Chondrocyte (in vitro differentiated cells): ENCODE data around the gene SDF4. TPM values are rescaled to one million over a fixed set of nuclear protein-coding genes. Genes with fewer than 3 reads are reported as not detected.

Source experiments
- DNase-seq: peaks from one replicate; pipeline ENCODE4 v3.0.0; 2021; ENCODE audit warnings: mixed read lengths, low spot score
- H3K27ac Mint-ChIP-seq: one replicate; pipeline ENCODE4 v1.8.0; 2021; ENCODE audit warnings: mild to moderate bottlenecking, moderate library complexity, mixed read lengths; ENCODE audit not compliant: unreplicated experiment
- H3K27me3 Mint-ChIP-seq: 2 replicates; pipeline ENCODE4 v1.8.0; 2021; ENCODE audit warnings: low read depth, mixed read lengths
- H3K36me3 Mint-ChIP-seq: 2 replicates; pipeline ENCODE4 v1.8.0; 2021; ENCODE audit warnings: low read depth, mixed read lengths
- H3K4me1 Mint-ChIP-seq: 2 replicates; pipeline ENCODE4 v1.8.0; 2021; ENCODE audit warnings: low read depth, mild to moderate bottlenecking, mixed read lengths
- H3K4me3 Mint-ChIP-seq: one replicate; pipeline ENCODE4 v1.8.0; 2021; ENCODE audit warnings: mild to moderate bottlenecking, moderate library complexity, mixed read lengths; ENCODE audit not compliant: unreplicated experiment
- H3K9me3 Mint-ChIP-seq: 2 replicates; pipeline ENCODE4 v1.8.0; 2021; ENCODE audit warnings: low read depth, mixed read lengths
- CTCF ChIP-seq: fragments of 200-600 bp; sonication (generic); IDR thresholded peaks from 2 replicates; pipeline ENCODE4 v1.5.0; 2021; ENCODE audit warnings: antibody characterized with exemption, mild to moderate bottlenecking, moderate library complexity
- long read RNA-seq: library from polyadenylated mRNA; stranded (forward); transcript quantifications from one replicate; pipeline ENCODE4 v2.0.0, GENCODE V29; 2021
- total RNA-seq: library from RNA; stranded (reverse); gene quantifications from 3 replicates; pipeline ENCODE4 v1.2.1, GENCODE V29; 2021

SDF4 gene, protein sequence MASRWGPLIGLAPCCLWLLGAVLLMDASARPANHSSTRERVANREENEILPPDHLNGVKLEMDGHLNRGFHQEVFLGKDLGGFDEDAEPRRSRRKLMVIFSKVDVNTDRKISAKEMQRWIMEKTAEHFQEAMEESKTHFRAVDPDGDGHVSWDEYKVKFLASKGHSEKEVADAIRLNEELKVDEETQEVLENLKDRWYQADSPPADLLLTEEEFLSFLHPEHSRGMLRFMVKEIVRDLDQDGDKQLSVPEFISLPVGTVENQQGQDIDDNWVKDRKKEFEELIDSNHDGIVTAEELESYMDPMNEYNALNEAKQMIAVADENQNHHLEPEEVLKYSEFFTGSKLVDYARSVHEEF
- 164 to 191 TPM (median 165 TPM) in 3 replicates for total RNA-seq
- long read RNA-seq, transcript SDF4-202 (7 exons, 1,956 nt): major isoform, 186 of 286 reads
- long read RNA-seq, partial matches to known transcripts: 56 of 286 reads
- long read RNA-seq, other reads (novel, unspliced or antisense): 39 of 286 reads

GRCh38 chr1:1231400-1232207 lies at the start of gene SDF4:
TSS of gene SDF4 (minus strand) at chr1:1232001. CDS start at chr1:1228772, 3,229 bp downstream.
- peaks cover 7% of the 10 kb centered on the region for H3K36me3 Mint-ChIP-seq
- H3K4me3 Mint-ChIP-seq: peak within 1 kb of the TSS; percentile 91
- peak within 1 kb of the TSS; percentile 86 for H3K27ac Mint-ChIP-seq
- no peak for TF ChIP-seq CTCF
- H3K9me3 Mint-ChIP-seq: no peaks in the 10 kb centered on the region
- H3K4me1 Mint-ChIP-seq: peaks cover 32% of the 10 kb centered on the region
- DNase-seq: peak; percentile 99
- no peaks in the 10 kb centered on the region for H3K27me3 Mint-ChIP-seq

GRCh38 chr1:1280782-1281481 lies 49.1 kb upstream of the SDF4 start:
- Mint-ChIP-seq H3K27me3 (no peaks in the 10 kb centered on the region), H3K36me3 (no peaks in the 10 kb centered on the region), H3K27ac (no peak overlapping the region), H3K4me3 (no peak overlapping the region), H3K4me1 (no peaks in the 10 kb centered on the region), H3K9me3 (no peaks in the 10 kb centered on the region)
- no peak for TF ChIP-seq CTCF
- no peak for DNase-seq

- no peak overlapping the region for H3K4me3 Mint-ChIP-seq
- no peak for DNase-seq
- no peak overlapping the region for H3K27ac Mint-ChIP-seq
- H3K36me3 Mint-ChIP-seq: no peaks in the 10 kb centered on the region
- TF ChIP-seq CTCF: no peak
- no peaks in the 10 kb centered on the region for H3K9me3 Mint-ChIP-seq
- H3K27me3 Mint-ChIP-seq: no peaks in the 10 kb centered on the region
- H3K4me1 Mint-ChIP-seq: peaks cover 8% of the 10 kb centered on the region
These were observed 47.2 kb upstream of the SDF4 start for GRCh38 chr1:1279028-1279427.

DNA sequence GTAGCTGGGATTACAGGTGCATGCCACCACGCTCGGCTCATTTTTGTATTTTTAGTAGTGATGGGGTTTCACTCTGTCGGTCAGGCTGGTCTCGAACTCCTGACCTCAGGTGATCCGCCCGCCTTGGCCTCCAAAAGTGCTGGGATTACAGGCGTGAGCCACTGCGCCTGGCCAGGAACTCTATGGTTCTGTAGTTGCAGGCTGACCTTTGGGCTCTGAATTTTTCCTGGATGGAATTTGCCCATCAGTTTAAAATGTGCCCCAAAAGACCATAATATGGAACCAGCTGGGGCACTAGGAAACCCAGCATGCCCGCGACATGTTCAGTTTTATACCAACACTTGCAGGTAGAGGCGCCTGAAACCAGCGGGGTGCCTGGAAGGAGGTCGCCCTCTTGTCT lies 46.8 kb upstream of the SDF4 start:
- Mint-ChIP-seq H3K4me1 (peaks cover 8% of the 10 kb centered on the region), H3K9me3 (no peaks in the 10 kb centered on the region), H3K4me3 (no peak overlapping the region), H3K36me3 (no peaks in the 10 kb centered on the region), H3K27ac (no peak overlapping the region), H3K27me3 (no peaks in the 10 kb centered on the region)
- no peak for DNase-seq
- TF ChIP-seq CTCF: no peak

DNA sequence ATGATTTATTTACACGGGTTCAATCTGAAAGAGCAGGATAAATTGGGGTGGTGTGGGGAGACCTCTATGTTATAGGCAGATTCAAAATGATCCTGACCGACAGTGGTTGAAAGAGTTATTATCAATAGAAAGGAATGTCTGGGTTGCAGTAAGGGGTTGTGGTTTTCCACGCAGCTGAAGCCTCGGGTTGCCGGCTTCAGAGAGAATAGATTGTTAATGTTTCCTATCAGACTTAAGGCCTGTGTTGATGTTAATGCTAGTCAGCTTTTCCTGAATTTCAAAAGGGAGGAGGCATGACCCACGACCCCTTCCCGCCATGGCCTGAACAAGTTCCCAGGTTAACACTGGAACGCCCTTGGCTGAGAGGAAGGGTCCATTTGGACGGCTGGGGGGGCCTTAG lies 44.0 kb upstream of the SDF4 start:
- Mint-ChIP-seq H3K36me3 (no peaks in the 10 kb centered on the region), H3K27ac (peak overlapping the region; percentile 58), H3K4me1 (peaks cover 29% of the 10 kb centered on the region), H3K9me3 (no peaks in the 10 kb centered on the region), H3K4me3 (peak overlapping the region; percentile 22), H3K27me3 (no peaks in the 10 kb centered on the region)
- no peak for DNase-seq
- no peak for TF ChIP-seq CTCF
